ENCODE measurements around the gene ROPN1L. TPM values are rescaled to one million over a fixed set of nuclear protein-coding genes. Genes with fewer than 3 reads are reported as not detected.

The ROPN1L gene
- total RNA-seq, 1 experiment from 2014 or later = not detected

GRCh38 chr5:10401498-10401897 lies 40.2 kb upstream of the ROPN1L start:
- no peak overlapping the region for H3K4me3 ChIP-seq (ENCODE audit: low read length)
- H3K27ac ChIP-seq (ENCODE audit: low read length) = no peak overlapping the region
- peaks cover 8% of the 10 kb centered on the region for H3K4me1 ChIP-seq (ENCODE audit: low read length)
- H3K4me2 ChIP-seq (ENCODE audit: low read depth, low read length, poor library complexity, severe bottlenecking) = no peak overlapping the region
- no peak overlapping the region for H2AFZ ChIP-seq (ENCODE audit: low read length)
- H3K9me2 ChIP-seq (replicated peaks; ENCODE audit: insufficient read depth, low read length) = no peaks in the 10 kb centered on the region
- no peaks in the 10 kb centered on the region; the same call in 1 of the 2 replicates for H4K20me1 ChIP-seq (ENCODE audit: insufficient read depth, low read depth, low read length)
- peaks cover 12% of the 10 kb centered on the region; the same call in 1 of the 2 replicates for H3K79me2 ChIP-seq (ENCODE audit: low read length)
- H3K9me3 ChIP-seq (ENCODE audit: low read length) = no peaks in the 10 kb centered on the region
- H3K27me3 ChIP-seq (ENCODE audit: low read length) = no peaks in the 10 kb centered on the region
- peaks cover 41% of the 10 kb centered on the region; the same call in 1 of the 2 replicates for H3K36me3 ChIP-seq (ENCODE audit: insufficient read depth, low read length)
- DNase-seq = no peak
- no peak overlapping the region for H3K9ac ChIP-seq (ENCODE audit: low read length)

DNA sequence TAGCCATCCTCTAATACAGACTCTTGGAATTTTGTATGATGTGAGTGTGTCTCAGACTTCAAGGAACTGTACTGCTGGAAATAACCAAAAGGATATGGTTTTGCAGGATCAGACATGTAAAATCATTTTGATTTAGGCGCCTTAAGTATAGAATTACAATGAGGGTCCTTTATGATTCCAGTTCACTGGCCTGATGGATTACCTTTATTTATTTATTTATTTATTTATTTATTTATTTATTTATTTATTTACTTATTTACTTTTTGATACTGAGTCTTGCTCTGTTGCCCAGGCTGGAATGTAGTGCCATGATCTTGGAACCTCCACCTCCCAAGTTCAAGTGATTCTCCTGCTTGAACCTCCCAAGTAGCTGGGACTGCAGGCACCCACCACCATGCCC lies 37.9 kb upstream of the ROPN1L start:
- Histone ChIP-seq H3K27ac (ENCODE audit: low read length) (no peak overlapping the region), H3K9me3 (ENCODE audit: low read length) (no peaks in the 10 kb centered on the region)

DNA sequence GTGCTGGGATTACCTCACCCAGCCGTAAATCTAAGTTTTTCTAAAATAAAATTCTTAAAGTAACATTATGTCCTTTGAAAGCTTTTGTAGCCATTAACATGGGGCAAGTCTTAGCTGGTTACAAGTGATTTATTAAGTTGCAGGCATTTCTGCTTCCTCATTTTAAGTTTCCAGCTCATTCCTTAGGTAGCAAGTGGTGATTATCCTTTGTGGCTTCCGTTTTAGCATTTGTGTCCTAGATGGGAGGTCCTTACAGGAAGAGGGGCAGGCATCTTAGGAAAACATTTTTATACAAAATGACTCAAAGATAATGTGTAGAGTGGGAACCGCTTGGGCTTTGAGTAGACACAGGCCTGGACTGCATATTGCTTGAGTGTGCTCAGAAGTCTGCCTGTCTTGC lies 35.0 kb upstream of the ROPN1L start:
- no peak overlapping the region for H3K4me3 ChIP-seq (ENCODE audit: low read length)
- peaks cover 8% of the 10 kb centered on the region for H3K4me1 ChIP-seq (ENCODE audit: low read length)
- no peak overlapping the region for H3K27ac ChIP-seq (ENCODE audit: low read length)
- no peak overlapping the region for H3K9ac ChIP-seq (ENCODE audit: low read length)
- DNase-seq = no peak
- no peak overlapping the region for H2AFZ ChIP-seq (ENCODE audit: low read length)
- peaks cover 54% of the 10 kb centered on the region for H3K36me3 ChIP-seq (ENCODE audit: insufficient read depth, low read length)
- H3K79me2 ChIP-seq (ENCODE audit: low read length) = no peaks in the 10 kb centered on the region
- H3K9me3 ChIP-seq (ENCODE audit: low read length) = no peaks in the 10 kb centered on the region
- H3K27me3 ChIP-seq (ENCODE audit: low read length) = no peaks in the 10 kb centered on the region
- H3K4me2 ChIP-seq (ENCODE audit: low read depth, low read length, poor library complexity, severe bottlenecking) = no peak overlapping the region
- no peaks in the 10 kb centered on the region; the same call in 1 of the 2 replicates for H4K20me1 ChIP-seq (ENCODE audit: insufficient read depth, low read depth, low read length)
- H3K9me2 ChIP-seq (replicated peaks; ENCODE audit: insufficient read depth, low read length) = no peaks in the 10 kb centered on the region

More for the DNA sequence above, 37.9 kb upstream of the ROPN1L start:
- no peaks in the 10 kb centered on the region; the same call in 1 of the 2 replicates for H4K20me1 ChIP-seq (ENCODE audit: insufficient read depth, low read depth, low read length)
- H3K36me3 ChIP-seq (ENCODE audit: insufficient read depth, low read length) = peaks cover 46% of the 10 kb centered on the region; the same call in 1 of the 2 replicates
- no peak overlapping the region for H3K9ac ChIP-seq (ENCODE audit: low read length)
- no peak for DNase-seq
- H3K4me3 ChIP-seq (ENCODE audit: low read length) = no peak overlapping the region
- no peaks in the 10 kb centered on the region for H3K27me3 ChIP-seq (ENCODE audit: low read length)
- peaks cover 8% of the 10 kb centered on the region for H3K4me1 ChIP-seq (ENCODE audit: low read length)
- H3K9me2 ChIP-seq (replicated peaks; ENCODE audit: insufficient read depth, low read length) = no peaks in the 10 kb centered on the region
- peaks cover 9% of the 10 kb centered on the region; the same call in 1 of the 2 replicates for H3K79me2 ChIP-seq (ENCODE audit: low read length)
- H2AFZ ChIP-seq (ENCODE audit: low read length) = no peak overlapping the region
- no peak overlapping the region for H3K4me2 ChIP-seq (ENCODE audit: low read depth, low read length, poor library complexity, severe bottlenecking)

GRCh38 chr5:10409504-10409903 lies 32.2 kb upstream of the ROPN1L start:
- H2AFZ ChIP-seq (ENCODE audit: low read length) = no peak overlapping the region
- no peaks in the 10 kb centered on the region for H3K9me3 ChIP-seq (ENCODE audit: low read length)
- H3K9ac ChIP-seq (ENCODE audit: low read length) = no peak overlapping the region
- no peak overlapping the region for H3K4me2 ChIP-seq (ENCODE audit: low read depth, low read length, poor library complexity, severe bottlenecking)
- H3K9me2 ChIP-seq (replicated peaks; ENCODE audit: insufficient read depth, low read length) = no peaks in the 10 kb centered on the region
- H3K79me2 ChIP-seq (ENCODE audit: low read length) = no peaks in the 10 kb centered on the region
- no peaks in the 10 kb centered on the region for H3K27me3 ChIP-seq (ENCODE audit: low read length)
- H3K4me3 ChIP-seq (ENCODE audit: low read length) = no peak overlapping the region
- no peaks in the 10 kb centered on the region; the same call in 1 of the 2 replicates for H4K20me1 ChIP-seq (ENCODE audit: insufficient read depth, low read depth, low read length)
- no peaks in the 10 kb centered on the region for H3K4me1 ChIP-seq (ENCODE audit: low read length)
- DNase-seq = no peak
- peaks cover 48% of the 10 kb centered on the region for H3K36me3 ChIP-seq (ENCODE audit: insufficient read depth, low read length)
- no peak overlapping the region for H3K27ac ChIP-seq (ENCODE audit: low read length)

DNA sequence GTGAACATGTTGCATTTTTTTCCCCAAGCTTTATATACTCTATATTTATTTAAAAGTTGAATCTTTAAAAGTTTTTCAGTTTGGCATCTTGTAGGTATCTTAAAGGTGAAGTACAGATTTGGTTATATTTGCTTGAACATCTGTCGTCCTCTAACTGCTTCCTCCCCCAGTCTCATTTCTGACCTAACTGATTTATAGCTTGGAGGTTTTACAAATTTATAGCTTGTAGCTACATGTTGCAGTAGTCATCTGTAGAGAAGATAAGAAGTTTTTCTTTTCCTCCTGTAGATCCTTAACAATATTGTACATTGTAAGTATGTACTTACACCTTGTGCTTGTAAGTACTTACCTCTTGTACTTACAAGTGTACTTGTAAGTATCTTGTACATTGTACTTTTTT lies 31.0 kb upstream of the ROPN1L start:
- Histone ChIP-seq H3K4me2 (ENCODE audit: low read depth, low read length, poor library complexity, severe bottlenecking) (no peak overlapping the region), H4K20me1 (ENCODE audit: insufficient read depth, low read depth, low read length) (no peaks in the 10 kb centered on the region), H3K36me3 (ENCODE audit: insufficient read depth, low read length) (peaks cover 50% of the 10 kb centered on the region), H3K27me3 (ENCODE audit: low read length) (no peaks in the 10 kb centered on the region), H3K27ac (ENCODE audit: low read length) (no peak overlapping the region), H3K9me3 (ENCODE audit: low read length) (no peaks in the 10 kb centered on the region), H3K9me2 (replicated peaks; ENCODE audit: insufficient read depth, low read length) (no peaks in the 10 kb centered on the region), H2AFZ (ENCODE audit: low read length) (no peak overlapping the region), H3K9ac (ENCODE audit: low read length) (no peak overlapping the region), H3K79me2 (ENCODE audit: low read length) (no peaks in the 10 kb centered on the region), H3K4me3 (ENCODE audit: low read length) (no peak overlapping the region), H3K4me1 (ENCODE audit: low read length) (no peaks in the 10 kb centered on the region)
- no peak for DNase-seq

DNA sequence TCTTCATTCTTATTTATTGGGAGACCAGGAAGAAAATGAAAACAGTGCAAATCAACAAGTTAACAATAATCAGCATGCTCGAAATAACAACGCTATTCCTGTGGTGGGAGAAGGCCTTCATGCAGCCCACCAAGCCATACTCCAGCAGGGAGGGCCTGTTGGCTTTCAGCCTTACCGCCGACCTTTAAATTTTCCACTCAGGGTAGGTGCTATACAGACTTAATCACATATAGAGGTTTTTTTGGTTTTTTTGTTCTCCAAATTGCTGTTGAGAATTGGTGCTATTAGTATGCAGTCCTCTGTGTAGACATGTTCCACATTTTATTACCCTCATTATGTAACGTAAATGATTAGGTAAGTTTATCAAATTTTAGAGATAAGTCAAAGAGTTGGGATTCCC lies 30.3 kb upstream of the ROPN1L start:
- no peak overlapping the region for H2AFZ ChIP-seq (ENCODE audit: low read length)
- H3K36me3 ChIP-seq (ENCODE audit: insufficient read depth, low read length) = peaks cover 48% of the 10 kb centered on the region
- no peaks in the 10 kb centered on the region for H3K79me2 ChIP-seq (ENCODE audit: low read length)
- no peaks in the 10 kb centered on the region for H3K9me2 ChIP-seq (replicated peaks; ENCODE audit: insufficient read depth, low read length)
- no peak overlapping the region for H3K27ac ChIP-seq (ENCODE audit: low read length)
- H3K4me1 ChIP-seq (ENCODE audit: low read length) = no peaks in the 10 kb centered on the region
- H3K9me3 ChIP-seq (ENCODE audit: low read length) = no peaks in the 10 kb centered on the region
- H3K9ac ChIP-seq (ENCODE audit: low read length) = no peak overlapping the region
- H3K4me2 ChIP-seq (ENCODE audit: low read depth, low read length, poor library complexity, severe bottlenecking) = no peak overlapping the region
- H3K4me3 ChIP-seq (ENCODE audit: low read length) = no peak overlapping the region
- H3K27me3 ChIP-seq (ENCODE audit: low read length) = no peaks in the 10 kb centered on the region
- H4K20me1 ChIP-seq (ENCODE audit: insufficient read depth, low read depth, low read length) = no peaks in the 10 kb centered on the region
- no peak for DNase-seq

- Histone ChIP-seq H3K4me2 (ENCODE audit: low read depth, low read length, poor library complexity, severe bottlenecking) (no peak overlapping the region), H3K9me2 (replicated peaks; ENCODE audit: insufficient read depth, low read length) (no peaks in the 10 kb centered on the region), H3K9me3 (ENCODE audit: low read length) (no peaks in the 10 kb centered on the region), H2AFZ (ENCODE audit: low read length) (no peak overlapping the region), H3K4me3 (ENCODE audit: low read length) (no peak overlapping the region), H3K4me1 (ENCODE audit: low read length) (no peaks in the 10 kb centered on the region), H4K20me1 (ENCODE audit: insufficient read depth, low read depth, low read length) (no peaks in the 10 kb centered on the region), H3K79me2 (ENCODE audit: low read length) (no peaks in the 10 kb centered on the region), H3K9ac (ENCODE audit: low read length) (no peak overlapping the region), H3K27ac (ENCODE audit: low read length) (no peak overlapping the region), H3K36me3 (ENCODE audit: insufficient read depth, low read length) (peaks cover 58% of the 10 kb centered on the region), H3K27me3 (ENCODE audit: low read length) (no peaks in the 10 kb centered on the region)
- DNase-seq = no peak
Observed at GRCh38 chr5:10416868-10417267, 24.8 kb upstream of the ROPN1L start.

DNA sequence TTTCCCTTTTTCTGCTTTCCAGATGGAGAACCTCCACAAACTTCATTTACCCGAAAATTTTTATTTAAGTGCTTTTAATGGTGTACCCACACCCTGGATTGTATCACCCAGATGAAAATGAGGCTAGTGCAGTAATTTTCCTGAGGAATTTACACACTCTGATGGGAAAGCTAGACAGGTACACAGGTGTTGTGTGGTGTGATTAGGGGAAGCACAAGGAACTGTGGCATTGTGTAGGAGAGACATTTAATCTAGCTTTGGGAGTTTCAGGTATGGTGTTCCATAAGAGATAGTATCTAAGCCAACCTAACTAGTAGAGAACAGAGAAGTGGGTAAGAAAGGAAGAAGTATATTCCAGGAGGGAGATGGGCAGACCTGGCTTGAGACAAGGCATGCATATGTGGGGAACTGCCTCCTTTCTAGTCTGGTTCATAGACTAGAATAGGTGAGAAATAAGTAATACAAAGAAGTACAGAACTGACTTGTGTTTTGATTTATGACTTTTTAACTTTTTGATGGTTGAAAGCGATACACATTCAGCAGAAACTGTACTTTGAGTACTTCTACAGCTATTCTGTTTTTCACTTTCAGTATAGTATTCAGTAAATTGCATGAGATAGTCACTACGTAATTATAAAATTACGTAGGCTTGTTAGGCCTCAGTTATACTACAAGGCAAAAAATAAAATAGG lies 22.9 kb upstream of the ROPN1L start:
- peaks cover 54% of the 10 kb centered on the region for H3K36me3 ChIP-seq (ENCODE audit: insufficient read depth, low read length)
- H2AFZ ChIP-seq (ENCODE audit: low read length) = no peak overlapping the region
- DNase-seq = no peak
- H3K4me1 ChIP-seq (ENCODE audit: low read length) = peaks cover 7% of the 10 kb centered on the region
- H3K4me3 ChIP-seq (ENCODE audit: low read length) = no peak overlapping the region
- H3K9me3 ChIP-seq (ENCODE audit: low read length) = no peaks in the 10 kb centered on the region
- H3K4me2 ChIP-seq (ENCODE audit: low read depth, low read length, poor library complexity, severe bottlenecking) = no peak overlapping the region
- H4K20me1 ChIP-seq (ENCODE audit: insufficient read depth, low read depth, low read length) = no peaks in the 10 kb centered on the region
- H3K9me2 ChIP-seq (replicated peaks; ENCODE audit: insufficient read depth, low read length) = no peaks in the 10 kb centered on the region
- H3K79me2 ChIP-seq (ENCODE audit: low read length) = no peaks in the 10 kb centered on the region
- no peaks in the 10 kb centered on the region for H3K27me3 ChIP-seq (ENCODE audit: low read length)
- no peak overlapping the region for H3K27ac ChIP-seq (ENCODE audit: low read length)
- no peak overlapping the region for H3K9ac ChIP-seq (ENCODE audit: low read length)
